IgD-negative memory B cell (primary cell): ENCODE measurements around the gene DIAPH2. TPM values are rescaled to one million over a fixed set of nuclear protein-coding genes. Genes with fewer than 3 reads are reported as not detected.

Experiments
- H3K27ac Mint-ChIP-seq, 3 donors: one replicate each; pipeline ENCODE4 v1.8.0; 2020 to 2022; ENCODE audit warnings: mild to moderate bottlenecking in 3 of 3, mixed read lengths in 3 of 3, moderate library complexity in 1 of 3
- H3K27me3 Mint-ChIP-seq: one replicate; pipeline ENCODE4 v1.8.0; 2021; ENCODE audit warnings: mixed read lengths
- H3K36me3 Mint-ChIP-seq: one replicate; pipeline ENCODE4 v1.8.0; 2020; ENCODE audit warnings: mild to moderate bottlenecking, mixed read lengths
- H3K4me1 Mint-ChIP-seq, 3 donors: one replicate each; pipeline ENCODE4 v1.8.0; 2020 to 2022; ENCODE audit warnings: mixed read lengths in 3 of 3, mild to moderate bottlenecking in 1 of 3
- H3K4me3 Mint-ChIP-seq, 4 donors: one replicate each; pipeline ENCODE4 v1.8.0; 2020 to 2022; ENCODE audit warnings: mild to moderate bottlenecking in 4 of 4, mixed read lengths in 4 of 4, moderate library complexity in 3 of 4
- H3K9me3 Mint-ChIP-seq, 3 donors: one replicate each; pipeline ENCODE4 v1.8.0; 2020 to 2021; ENCODE audit warnings: mixed read lengths in 3 of 3, mild to moderate bottlenecking in 1 of 3
- polyA plus RNA-seq: library from polyadenylated mRNA; unstranded; fragments of 300-500 nt; fragmentation: Illumina TruSeq; gene quantifications from one replicate; pipeline ENCODE4 v1.2.3, GENCODE V29; 2021

Gene DIAPH2
- polyA plus RNA-seq, 1 donor from 2014 or later, result 12.6 TPM

GRCh38 chrX:97622111-97622510 lies 937.5 kb downstream of the DIAPH2 start:
- Mint-ChIP-seq H3K4me1 (peaks cover 0 to 2% (median 0%) of the 10 kb centered on the region in 3 donors), H3K36me3 (no peaks in the 10 kb centered on the region), H3K27me3 (peaks cover 2% of the 10 kb centered on the region)

GRCh38 chrX:97628326-97628725 lies 943.7 kb downstream of the DIAPH2 start:
- H3K27ac Mint-ChIP-seq, result no peak overlapping the region
- H3K27me3 Mint-ChIP-seq, result peaks cover 2% of the 10 kb centered on the region
- peaks cover 0 to 1% (median 0%) of the 10 kb centered on the region in 3 donors for H3K4me1 Mint-ChIP-seq
- no peaks in the 10 kb centered on the region for H3K9me3 Mint-ChIP-seq
- H3K4me3 Mint-ChIP-seq, result no peak overlapping the region
- H3K36me3 Mint-ChIP-seq, result no peaks in the 10 kb centered on the region

More at GRCh38 chrX:97622111-97622510, 937.5 kb downstream of the DIAPH2 start:
- Mint-ChIP-seq H3K27ac (no peak overlapping the region), H3K4me3 (no peak overlapping the region), H3K9me3 (no peaks in the 10 kb centered on the region)

GRCh38 chrX:97628807-97629596 lies 944.4 kb downstream of the DIAPH2 start:
- Mint-ChIP-seq H3K36me3 (no peaks in the 10 kb centered on the region), H3K27me3 (peaks cover 2% of the 10 kb centered on the region), H3K9me3 (no peaks in the 10 kb centered on the region), H3K4me3 (no peak overlapping the region), H3K4me1 (peaks cover 0 to 1% (median 0%) of the 10 kb centered on the region in 3 donors), H3K27ac (no peak overlapping the region)

- H3K27me3 Mint-ChIP-seq, result peaks cover 2% of the 10 kb centered on the region
- no peak overlapping the region for H3K4me3 Mint-ChIP-seq
- no peaks in the 10 kb centered on the region for H3K36me3 Mint-ChIP-seq
- H3K4me1 Mint-ChIP-seq, result peaks cover 0 to 1% (median 0%) of the 10 kb centered on the region in 3 donors
- no peaks in the 10 kb centered on the region for H3K9me3 Mint-ChIP-seq
- no peak overlapping the region for H3K27ac Mint-ChIP-seq
These were observed 944.9 kb downstream of the DIAPH2 start for GRCh38 chrX:97629597-97629985.

- H3K36me3 Mint-ChIP-seq, result no peaks in the 10 kb centered on the region
- no peaks in the 10 kb centered on the region for H3K9me3 Mint-ChIP-seq
- peaks cover 0 to 1% (median 0%) of the 10 kb centered on the region in 3 donors for H3K4me1 Mint-ChIP-seq
- no peak overlapping the region for H3K4me3 Mint-ChIP-seq
- no peaks in the 10 kb centered on the region for H3K27me3 Mint-ChIP-seq
- no peak overlapping the region for H3K27ac Mint-ChIP-seq
These were observed 949.2 kb downstream of the DIAPH2 start for GRCh38 chrX:97633798-97634197.

- Mint-ChIP-seq H3K27me3 (peaks cover 4% of the 10 kb centered on the region), H3K4me1 (no peaks in the 10 kb centered on the region), H3K36me3 (no peaks in the 10 kb centered on the region), H3K4me3 (no peak overlapping the region), H3K9me3 (no peaks in the 10 kb centered on the region), H3K27ac (no peak overlapping the region)
These were observed 952.0 kb downstream of the DIAPH2 start for GRCh38 chrX:97636473-97637140.

- Mint-ChIP-seq H3K36me3 (no peaks in the 10 kb centered on the region), H3K4me3 (no peak overlapping the region), H3K9me3 (no peaks in the 10 kb centered on the region), H3K27ac (no peak overlapping the region), H3K27me3 (peaks cover 4% of the 10 kb centered on the region), H3K4me1 (no peaks in the 10 kb centered on the region)
These were observed 952.6 kb downstream of the DIAPH2 start for GRCh38 chrX:97637289-97637688.

- peaks cover 0 to 3% (median 3%) of the 10 kb centered on the region in 3 donors for H3K9me3 Mint-ChIP-seq
- H3K4me1 Mint-ChIP-seq, result no peaks in the 10 kb centered on the region
- H3K27ac Mint-ChIP-seq, result no peak overlapping the region
- H3K27me3 Mint-ChIP-seq, result peaks cover 4% of the 10 kb centered on the region
- H3K36me3 Mint-ChIP-seq, result no peaks in the 10 kb centered on the region
- H3K4me3 Mint-ChIP-seq, result no peak overlapping the region
These were observed 954.0 kb downstream of the DIAPH2 start for GRCh38 chrX:97638621-97639020.

GRCh38 chrX:97639526-97639925 lies 954.9 kb downstream of the DIAPH2 start:
- H3K27ac Mint-ChIP-seq, result no peak overlapping the region
- no peaks in the 10 kb centered on the region for H3K36me3 Mint-ChIP-seq
- no peaks in the 10 kb centered on the region for H3K4me1 Mint-ChIP-seq
- peaks cover 0 to 3% (median 3%) of the 10 kb centered on the region in 3 donors for H3K9me3 Mint-ChIP-seq
- peaks cover 4% of the 10 kb centered on the region for H3K27me3 Mint-ChIP-seq
- H3K4me3 Mint-ChIP-seq, result no peak overlapping the region

Other genes starting within 250 kb of the DIAPH2 start
- 0.33 TPM for gene RPA4, start 199.1 kb downstream of the DIAPH2 start, polyA plus RNA-seq